GM19372 (cell line): ENCODE results near the gene SAMSN1.
"Not testable (repeated sequence)": the region's sequence is repeated elsewhere in the genome, so short reads cannot be mapped to it uniquely, and the experiment has no call there.

Experiments
- ATAC-seq: cut with Tn5 transposase; IDR thresholded peaks from one replicate; pipeline ENCODE4 v1.9.1; 2021; ENCODE audit warnings: mild to moderate bottlenecking, low read depth, moderate library complexity; ENCODE audit not compliant: unreplicated experiment

SAMSN1 gene

DNA sequence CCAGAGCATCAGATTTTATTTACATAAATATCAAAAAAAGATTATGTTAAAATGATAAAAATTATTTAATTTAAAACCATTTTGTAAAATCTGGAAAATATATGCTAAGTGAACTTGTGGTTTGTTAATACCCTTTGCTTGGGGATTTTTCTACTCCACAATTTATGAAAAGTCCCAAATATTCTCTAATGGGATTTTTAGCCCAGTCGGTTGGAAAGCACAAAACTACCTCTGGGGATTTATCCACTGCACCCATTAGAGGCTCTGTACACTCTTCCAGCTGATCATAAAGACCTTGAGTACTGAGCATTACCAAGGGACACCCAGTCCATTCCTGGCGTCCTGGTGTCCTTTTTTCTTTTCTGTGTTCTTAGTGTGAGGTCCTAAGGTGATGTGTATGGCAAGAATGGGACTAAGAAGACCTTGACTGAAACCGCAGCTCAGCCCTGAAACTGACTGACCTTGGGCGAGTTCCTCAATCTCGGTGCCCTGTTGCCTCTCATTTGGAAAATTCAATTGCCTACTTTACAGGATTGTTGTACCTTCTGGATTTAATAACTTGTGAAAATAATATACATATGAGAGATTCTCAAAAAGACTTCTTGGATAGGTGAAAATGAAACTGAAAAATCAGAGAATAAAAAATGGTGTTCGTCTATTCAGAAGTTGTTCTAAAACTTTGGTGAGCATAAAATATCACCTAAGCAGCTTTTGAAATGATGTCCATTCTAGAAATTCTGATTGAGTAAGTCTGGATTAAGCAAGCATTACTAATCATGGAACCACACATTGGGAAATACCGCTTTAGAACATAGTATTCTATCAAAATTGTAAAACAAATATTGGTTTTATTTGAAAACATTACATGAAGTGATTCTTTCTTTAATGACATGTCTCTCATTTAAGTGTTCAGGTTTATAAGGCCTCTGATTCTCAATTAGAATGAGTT is 21.5 kb upstream of the SAMSN1 start:
- ATAC-seq, result peak; percentile 55

DNA sequence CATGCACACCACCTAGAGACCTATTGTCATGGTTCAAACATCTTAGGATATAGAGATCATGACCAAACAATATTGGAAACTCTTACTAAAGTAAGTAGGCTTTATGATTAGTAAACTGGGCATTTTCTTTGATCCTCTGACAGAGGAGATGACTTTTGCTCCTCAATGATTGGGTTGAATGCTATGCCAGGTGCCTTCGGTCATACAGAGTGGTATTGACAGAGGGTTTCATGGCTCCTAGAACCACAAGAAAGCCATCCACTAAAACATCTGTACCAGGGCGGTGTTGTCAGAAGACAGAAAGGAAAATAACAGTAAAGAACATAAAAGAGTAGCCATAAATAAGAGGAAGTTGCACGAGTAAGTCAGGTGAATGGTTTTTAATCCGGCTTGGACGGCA is 20.8 kb upstream of the SAMSN1 start:
- ATAC-seq, result no peak

DNA sequence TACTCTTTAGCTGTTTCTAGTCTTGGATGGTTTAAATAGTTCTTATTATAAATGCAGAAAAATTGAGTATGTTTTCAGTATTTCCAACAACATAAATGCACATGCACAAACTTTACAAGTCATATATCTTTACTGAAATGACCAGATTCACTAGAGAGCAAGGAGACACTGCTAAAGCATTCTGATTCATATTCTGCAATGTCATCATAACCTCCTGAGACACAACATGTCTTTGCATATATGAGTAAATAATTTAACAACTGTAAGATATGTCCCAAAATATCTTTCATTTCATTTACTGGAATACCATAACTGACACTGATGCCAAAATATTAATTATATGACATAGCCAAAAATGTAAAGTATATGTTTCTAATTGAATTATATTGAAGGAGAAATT is 16.8 kb upstream of the SAMSN1 start:
- no peak for ATAC-seq

DNA sequence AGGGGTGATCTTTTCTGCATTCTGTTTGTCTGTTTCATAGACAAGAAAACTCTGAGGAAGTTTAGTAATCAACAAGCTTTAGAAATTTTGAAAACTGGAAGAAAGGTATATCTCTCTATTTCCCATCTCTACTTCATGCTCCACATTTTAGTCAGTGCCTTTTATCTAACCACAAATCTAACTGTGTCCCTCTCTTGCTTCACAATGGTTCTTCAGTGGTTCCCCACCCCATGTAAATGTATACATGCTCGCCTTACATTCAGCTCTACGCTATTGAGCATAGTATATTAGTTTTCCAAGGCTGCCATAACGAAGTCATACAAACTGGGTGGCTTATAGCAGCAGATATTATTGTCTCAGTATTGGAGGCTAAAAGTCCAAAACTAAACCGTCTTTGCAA is 14.4 kb upstream of the SAMSN1 start:
- ATAC-seq, result no peak

DNA sequence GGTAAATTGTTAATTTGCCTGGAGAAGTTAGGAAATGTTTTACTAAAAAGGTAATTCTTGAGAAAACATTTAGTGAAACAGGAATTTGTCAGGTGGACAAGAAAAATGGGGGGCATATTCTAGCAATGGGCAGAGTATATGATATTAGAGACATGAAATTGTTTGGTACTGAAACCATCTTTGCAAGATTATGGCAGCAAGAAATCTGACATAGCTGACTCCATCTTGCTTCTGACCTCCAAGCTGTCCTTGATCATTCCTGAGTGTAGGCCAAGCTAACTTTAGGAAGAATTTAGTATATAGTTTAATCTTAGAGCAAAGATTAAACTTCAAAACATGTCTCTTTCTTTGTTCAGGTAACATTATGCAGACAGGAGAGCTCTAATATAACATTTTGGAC is 14.0 kb upstream of the SAMSN1 start:
- ATAC-seq, result no peak

DNA sequence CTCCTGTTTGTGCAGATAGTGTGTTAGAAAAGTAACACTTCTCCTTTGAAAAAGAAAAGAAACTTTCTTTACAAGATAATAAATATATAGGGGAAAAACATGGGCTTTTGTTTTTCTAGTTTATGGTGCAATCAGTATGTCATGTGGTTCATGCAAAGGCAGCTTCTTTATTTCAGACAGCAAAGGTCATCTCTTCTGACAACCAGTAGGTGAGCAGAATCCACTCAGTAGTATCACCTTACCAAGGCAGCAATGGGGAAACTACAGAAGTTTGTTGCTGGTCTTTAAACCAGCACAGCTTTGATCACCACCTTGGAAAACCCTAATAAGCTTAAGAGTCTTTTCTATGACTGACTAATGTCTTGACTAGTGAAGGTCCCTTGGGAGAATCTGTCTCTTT is 13.0 kb upstream of the SAMSN1 start:
- no peak for ATAC-seq

DNA sequence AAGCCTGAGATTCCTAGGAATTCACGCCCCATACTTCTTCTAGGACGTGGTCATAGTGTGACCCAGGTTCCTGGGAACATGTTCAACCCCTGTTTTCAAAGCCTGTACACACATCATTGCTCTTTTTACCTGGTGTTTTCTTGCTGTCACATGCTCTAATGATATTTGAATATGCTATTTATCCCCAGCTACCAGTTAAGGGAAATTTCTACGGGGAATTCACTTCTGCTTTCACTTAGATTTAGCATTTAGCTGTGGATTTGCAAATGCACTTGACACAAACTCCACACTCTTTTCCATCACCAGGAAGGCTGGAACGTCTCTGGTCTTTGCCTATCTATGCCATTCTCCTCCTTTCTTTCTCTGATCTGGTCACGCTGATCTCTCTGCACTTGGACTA is 11.3 kb upstream of the SAMSN1 start:
- no peak for ATAC-seq

DNA sequence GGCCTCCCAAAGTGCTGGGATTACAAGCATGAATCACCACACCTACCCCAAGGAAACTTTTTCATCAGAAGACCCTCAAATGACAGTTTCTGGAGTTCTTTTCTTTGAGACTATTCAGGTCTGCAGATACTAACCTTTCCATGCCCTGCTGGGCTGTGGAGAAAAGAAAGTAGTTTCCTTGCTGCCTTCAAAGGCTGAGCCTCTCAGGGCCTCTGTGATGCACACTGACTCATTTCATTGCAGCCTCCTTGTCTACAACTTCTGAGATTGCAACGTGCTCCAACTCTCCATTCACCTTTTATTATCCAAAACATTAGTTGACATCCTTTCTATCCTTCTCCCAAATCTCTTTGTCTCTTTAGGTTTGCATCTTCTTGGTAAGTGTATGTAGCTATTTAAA is 8.8 kb upstream of the SAMSN1 start:
- ATAC-seq, result no peak

DNA sequence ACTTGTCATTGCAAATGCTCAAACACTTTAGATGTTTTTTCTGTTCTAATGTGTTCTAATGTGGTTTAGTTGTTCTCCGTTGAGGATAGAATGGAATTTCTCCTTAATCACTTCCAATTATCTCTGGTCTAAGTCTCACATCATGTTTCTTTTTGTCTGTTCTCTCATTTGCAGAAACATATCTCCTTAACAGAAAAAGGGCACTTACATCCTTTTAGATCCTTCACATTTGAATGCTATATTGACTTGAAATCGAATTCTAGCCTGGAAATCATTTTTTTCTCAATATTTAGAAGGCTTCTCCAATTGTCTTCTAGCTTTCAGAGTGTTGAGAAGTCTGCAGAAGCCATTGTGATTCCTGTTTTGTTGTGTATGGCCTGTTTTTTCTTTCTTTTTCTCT is 7.3 kb upstream of the SAMSN1 start:
- no peak for ATAC-seq

DNA sequence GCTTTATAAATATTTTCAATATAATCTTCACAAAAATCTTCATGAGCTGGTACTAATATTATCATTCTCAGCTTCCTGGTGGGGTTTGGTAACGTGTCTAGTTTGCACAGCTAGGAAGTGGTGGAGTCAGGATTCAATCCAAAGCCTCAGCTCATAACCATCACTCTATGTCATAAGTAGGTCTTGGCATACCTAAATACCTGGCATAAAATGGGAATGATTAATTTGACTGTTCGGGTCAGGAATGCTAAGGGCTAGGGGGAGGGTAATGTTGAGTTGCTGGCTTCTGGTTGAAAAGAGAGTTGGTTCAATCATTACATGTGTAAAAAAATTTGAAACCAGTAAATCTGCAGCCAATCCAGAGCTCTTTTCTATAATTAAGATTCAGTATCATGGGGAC is 5.6 kb upstream of the SAMSN1 start:
- no peak for ATAC-seq

DNA sequence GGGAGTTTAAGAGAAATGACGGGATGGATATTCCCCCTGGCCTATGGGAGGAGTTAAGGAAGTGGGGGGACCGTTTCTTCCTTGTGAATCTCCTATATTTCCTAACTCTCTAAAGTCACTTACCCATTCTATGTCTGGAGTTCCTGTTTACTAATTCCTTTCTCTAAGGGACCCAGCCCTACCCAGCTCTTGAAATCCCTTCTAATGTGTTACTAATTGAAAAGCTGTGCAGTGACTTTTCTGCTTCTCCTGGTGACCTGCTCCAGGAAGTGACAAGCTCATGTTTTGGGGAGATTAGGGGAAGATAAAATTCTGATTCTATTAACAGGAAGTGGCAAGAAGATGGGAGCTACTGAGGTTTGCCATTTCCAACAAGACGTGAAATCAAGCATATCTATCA is 4.0 kb upstream of the SAMSN1 start:
- ATAC-seq, result no peak

DNA sequence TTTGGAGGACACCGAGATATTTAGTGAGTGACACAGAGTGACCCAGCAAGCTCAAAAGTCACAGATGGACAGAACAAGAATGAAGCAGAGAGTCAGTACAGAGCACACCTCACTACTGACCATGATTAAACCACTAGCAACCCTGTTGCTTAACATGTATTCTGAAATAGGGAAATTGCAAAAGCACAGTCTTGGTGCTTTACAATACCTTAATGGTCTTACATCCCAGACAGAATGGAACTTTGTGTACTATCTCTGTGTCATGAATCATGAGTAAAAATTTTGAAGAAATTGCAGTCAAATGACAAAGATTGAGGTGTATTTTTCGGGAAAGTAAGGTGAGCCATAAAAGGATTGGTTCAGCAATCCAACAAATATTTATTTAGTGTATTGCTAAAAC is 2.7 kb upstream of the SAMSN1 start:
- ATAC-seq, result no peak

DNA sequence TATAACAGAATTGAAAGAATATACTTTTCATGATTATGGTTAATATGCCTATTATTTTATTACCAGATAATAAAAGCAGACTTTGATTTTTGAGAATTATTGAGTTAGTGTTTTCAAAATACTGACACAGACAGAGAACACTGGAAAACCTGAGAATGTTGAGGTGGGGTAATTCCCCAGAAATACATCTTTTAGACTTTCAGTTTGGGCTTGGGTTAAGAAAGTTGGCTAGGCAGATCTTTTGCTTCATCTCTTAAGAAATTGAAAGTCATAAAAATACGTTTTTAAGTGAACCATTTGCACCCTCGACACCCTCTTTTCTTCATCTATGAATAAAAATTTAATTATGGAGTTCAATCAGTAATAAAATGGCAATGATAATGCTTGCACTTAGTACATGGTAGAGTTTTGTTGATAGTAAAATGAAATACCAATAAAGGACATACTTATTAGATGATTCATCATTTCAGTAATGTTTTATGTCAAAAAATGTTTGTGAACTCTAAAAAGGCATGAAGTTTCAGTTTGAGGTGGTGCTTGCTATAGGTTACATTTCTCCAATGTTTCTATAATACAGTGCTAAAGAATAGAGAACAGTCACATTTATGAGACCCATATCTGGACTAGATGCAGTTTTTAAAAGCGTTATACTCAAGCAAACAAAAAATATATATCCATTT is 1.9 kb upstream of the SAMSN1 start:
- ATAC-seq, result no peak

DNA sequence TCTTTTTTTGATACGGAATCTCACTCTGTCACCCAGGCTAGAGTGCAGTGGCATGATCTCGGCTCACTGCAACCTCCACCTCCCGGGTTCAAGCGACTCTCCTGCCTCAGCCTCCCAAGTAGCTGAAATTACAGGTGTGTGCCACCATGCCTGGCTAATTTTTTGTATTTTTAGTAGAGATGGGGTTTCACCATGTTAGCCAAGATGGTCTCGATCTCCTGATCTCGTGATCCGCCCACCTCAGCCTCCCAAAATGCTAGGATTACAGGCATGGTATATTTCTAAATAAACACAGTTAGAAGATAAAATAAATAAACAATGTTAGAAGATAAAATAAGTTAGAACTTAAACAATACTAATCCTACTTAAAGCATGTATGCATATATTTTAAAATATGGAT is 604 bp upstream of the SAMSN1 start:
- not testable (repeated sequence) for ATAC-seq

DNA sequence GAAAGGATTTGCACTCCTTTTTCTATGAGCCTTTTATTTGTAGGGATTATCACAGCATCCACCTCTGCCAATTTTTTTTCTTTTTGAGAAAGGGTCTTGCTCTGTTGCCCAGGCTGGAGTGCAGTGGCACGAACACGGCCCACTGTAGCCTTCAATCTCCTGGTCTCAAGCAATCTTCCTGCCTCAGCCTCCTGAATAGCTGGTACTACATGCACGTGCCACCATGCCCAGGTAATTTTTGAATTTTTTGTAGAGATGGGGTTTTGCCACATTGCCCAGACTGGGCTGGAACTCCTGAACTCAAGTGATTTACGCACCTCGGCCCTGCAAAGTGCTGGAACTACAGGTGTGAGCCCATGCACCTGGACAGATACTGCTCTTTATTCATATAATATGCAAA is 2.1 kb downstream of the SAMSN1 start:
- ATAC-seq, result no peak

DNA sequence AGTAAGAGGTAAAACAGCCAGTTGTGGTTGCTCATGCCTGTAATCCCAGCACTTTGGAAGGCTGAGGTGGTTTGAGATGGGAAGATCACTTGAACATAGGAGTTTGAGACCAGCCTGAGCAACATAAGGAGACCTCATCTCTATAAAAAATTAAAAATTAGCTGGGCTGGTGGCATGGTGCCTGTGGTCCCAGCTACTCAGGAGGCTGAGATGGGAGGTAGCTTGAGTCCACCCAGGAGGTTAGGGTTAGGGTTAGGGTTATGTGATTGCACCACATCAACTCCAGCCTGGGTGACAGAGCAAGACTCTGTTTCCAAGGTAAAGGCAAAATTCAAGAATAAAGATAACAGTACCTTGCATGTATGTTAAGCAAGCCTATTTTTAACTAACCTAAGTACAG is 3.5 kb downstream of the SAMSN1 start:
- ATAC-seq, result no peak

DNA sequence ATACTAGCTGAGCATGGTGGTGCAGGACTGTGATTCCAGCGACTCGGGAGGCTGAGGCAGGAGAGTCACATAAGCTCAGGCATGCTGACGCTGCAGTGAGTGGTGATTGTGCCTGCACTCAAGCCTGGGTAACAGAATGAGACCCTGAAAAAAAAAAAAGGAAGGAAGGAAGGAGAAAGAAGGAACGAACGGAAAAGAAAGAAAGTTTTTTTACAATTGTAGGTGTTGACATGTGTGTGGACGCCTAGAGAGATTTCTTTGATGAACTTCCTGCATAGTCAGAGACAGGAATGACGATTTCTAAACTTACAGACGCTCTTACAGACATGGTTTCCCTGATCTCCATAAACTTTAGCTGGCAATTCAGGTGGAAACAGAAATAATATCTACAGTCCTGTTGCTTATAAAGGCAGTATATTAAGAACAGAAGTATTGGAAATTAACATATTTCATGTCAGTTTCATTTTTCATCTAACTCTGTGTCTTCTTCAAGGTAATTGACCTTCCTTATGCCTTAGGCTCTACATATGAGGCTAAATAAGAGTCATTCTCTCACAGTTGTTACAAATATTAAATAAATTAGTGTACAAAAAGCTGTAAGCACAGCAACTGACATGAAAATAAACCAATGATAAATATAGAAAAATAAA is 4.1 kb downstream of the SAMSN1 start:
- no peak for ATAC-seq

DNA sequence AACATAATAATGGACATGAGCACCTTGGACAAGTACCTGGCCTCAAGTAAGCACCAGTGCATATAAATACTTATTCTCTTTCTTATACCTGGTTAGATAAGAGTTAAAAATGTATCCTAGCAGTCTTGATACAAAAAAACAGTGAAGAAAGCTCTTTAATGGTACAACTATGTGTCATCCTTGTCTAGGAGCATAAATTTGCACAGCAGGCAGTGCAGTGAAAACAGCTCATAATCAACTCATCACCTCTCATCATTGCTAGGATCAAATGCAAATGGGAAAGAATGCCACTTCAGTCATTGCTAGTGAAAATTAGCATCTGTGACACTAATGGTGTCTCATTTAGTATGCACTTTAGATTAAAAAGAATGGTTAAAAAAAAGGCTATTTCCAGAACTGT is 7.6 kb downstream of the SAMSN1 start:
- ATAC-seq, result no peak

DNA sequence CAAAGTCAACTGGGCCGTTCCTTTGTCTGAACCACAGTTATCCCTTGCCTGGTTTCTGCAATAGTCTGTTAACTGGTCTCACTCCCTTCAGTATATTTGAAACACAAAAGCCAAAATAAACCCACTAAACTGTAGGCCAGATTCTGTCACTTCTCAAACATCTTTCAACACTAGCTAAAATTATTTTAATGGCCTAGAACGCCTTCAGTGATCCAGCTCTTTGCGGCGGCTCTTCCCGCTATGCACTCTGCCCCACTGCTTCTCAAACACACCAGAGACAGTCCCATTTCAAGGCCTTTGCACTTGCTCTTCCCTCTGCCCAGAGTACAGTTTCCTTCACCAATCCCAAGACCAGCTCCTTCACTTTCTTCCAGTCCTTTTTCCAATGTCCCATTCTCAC is 9.2 kb downstream of the SAMSN1 start:
- no peak for ATAC-seq

DNA sequence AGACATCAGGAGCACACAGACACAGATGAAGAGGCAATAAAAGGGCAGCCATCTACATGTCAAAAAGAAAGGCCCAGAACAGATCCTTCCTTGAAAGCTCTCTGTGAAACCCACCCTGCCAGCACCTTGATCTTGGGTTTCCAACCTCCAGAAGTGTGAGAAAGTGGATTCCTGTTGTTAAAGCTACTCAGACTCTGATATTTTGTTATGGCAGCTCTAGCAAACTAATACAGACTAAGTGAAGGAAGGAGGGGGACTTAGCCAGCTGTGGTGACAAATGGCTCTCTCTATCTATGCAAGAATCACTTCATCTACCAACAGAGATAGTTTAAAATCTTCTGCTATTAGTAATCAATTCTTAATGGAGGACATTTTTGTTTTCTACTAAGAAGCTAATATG is 10.4 kb downstream of the SAMSN1 start:
- ATAC-seq, result no peak
